ENCODE data around the gene DNAJC11. TPM values are rescaled to one million over a fixed set of nuclear protein-coding genes. Genes with fewer than 3 reads are reported as not detected.
A peak's percentile ranks its signal among the peaks of the same experiment; 100 is the strongest.
"Not testable (repeated sequence)": the region's sequence is repeated elsewhere in the genome, so short reads cannot be mapped to it uniquely, and the experiment has no call there.

The DNAJC11 gene, protein sequence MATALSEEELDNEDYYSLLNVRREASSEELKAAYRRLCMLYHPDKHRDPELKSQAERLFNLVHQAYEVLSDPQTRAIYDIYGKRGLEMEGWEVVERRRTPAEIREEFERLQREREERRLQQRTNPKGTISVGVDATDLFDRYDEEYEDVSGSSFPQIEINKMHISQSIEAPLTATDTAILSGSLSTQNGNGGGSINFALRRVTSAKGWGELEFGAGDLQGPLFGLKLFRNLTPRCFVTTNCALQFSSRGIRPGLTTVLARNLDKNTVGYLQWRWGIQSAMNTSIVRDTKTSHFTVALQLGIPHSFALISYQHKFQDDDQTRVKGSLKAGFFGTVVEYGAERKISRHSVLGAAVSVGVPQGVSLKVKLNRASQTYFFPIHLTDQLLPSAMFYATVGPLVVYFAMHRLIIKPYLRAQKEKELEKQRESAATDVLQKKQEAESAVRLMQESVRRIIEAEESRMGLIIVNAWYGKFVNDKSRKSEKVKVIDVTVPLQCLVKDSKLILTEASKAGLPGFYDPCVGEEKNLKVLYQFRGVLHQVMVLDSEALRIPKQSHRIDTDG
- total RNA-seq (2014; rRNA removed; shearing (Covaris generic)): 40.9 and 48.1 TPM in 2 replicates
- polyA plus RNA-seq (2015; cell fraction: cytosol; rRNA removed): 67.2 and 68.9 TPM in 2 replicates
- 81.4 and 86.8 TPM in 2 replicates for polyA plus RNA-seq (2015; cell fraction: nucleus; rRNA removed)

DNA sequence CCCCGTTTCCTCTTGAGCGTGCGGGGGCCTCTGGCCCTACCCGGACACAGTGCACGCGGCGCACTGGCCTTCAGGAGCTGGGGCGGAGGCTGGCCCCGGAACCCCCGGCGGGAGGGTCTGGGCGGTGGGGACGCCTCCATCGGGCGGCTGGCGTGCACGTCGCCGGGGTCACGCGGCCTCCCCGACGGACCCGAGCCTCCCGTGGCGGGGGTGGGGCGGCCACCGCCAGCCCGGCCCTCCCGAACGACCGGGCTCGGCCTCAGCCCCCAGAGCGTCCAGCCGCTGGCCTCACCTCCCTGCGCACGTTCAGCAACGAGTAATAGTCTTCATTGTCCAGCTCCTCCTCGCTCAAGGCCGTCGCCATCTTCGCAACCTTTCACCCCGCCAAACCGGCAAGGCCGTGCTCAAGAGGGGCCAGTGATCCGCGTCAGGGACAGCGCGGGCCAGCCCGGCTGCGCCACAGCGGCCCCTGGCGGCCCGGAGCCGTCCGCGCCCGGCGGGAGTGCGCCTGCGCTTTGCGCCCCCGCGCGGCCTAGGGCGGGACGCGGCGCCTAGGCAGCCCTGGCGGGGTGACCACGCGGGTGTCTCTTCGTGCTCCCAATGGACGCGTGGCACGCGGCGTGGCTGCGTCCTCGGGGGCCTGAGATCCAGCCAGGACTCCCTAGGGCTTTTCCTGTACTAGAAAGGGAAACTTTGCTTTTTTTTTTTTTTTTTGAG, at the start of gene DNAJC11:
DNAJC11 (minus strand) TSS at position 380 of the 717 bp plus-strand sequence; CDS start at position 364, 16 bp downstream.
- in situ Hi-C loops (cut with HindIII; ENCODE audit: low pct_unique_long_range_greater_than_20kb, low sequenced_read_pairs): no loop called here
- DNase-seq (ENCODE audit: low read depth, low spot score): peak; percentile 86

DNA sequence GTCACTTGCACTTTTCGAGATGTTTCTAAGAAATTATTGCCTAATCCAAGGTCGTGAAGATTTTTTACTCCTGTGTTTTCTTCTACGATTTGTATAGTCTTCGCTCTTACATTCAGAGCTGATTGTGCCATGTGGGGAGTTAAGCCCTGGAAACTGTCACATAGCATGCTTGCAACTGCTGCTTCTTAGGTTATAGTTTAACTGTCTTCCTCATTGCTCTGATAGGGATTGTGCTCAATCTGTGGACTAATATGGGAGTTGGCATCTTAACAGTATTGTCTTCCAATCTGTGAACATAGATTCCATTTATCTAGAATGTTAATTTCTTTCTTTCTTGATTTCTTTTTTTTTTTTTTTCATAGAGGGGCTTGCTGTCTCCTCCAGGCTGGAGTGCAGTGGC, 48.9 kb upstream of the DNAJC11 start:
- in situ Hi-C loops (cut with HindIII; ENCODE audit: low pct_unique_long_range_greater_than_20kb, low sequenced_read_pairs): no loop called here
- no peak for DNase-seq (ENCODE audit: low read depth, low spot score)

DNA sequence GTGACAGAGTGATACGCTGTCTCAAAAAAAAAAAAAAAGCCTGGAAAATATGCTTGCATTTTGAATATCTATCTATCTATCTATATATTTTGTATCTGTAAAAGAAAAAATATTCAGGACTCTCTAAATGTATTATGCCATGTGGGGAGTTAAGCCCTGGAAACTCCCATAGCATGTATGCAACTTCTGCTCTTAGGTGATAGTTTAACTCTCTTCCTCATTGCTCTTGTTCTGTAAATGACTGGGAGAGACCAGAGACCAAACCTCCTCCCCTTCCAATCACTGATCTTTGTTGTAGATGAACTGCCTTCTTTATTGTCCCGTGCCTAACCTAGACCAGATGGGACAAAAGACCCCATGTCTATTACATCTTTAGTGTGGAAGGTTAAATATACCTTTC, 46.1 kb upstream of the DNAJC11 start:
- in situ Hi-C loops (cut with HindIII; ENCODE audit: low pct_unique_long_range_greater_than_20kb, low sequenced_read_pairs): no loop called here
- no peak for DNase-seq (ENCODE audit: low read depth, low spot score)

GRCh38 chr1:6745073-6745472, 43.5 kb upstream of the DNAJC11 start:
- in situ Hi-C loops (cut with HindIII; ENCODE audit: low pct_unique_long_range_greater_than_20kb, low sequenced_read_pairs): no loop called here
- DNase-seq (ENCODE audit: low read depth, low spot score): no peak

DNA sequence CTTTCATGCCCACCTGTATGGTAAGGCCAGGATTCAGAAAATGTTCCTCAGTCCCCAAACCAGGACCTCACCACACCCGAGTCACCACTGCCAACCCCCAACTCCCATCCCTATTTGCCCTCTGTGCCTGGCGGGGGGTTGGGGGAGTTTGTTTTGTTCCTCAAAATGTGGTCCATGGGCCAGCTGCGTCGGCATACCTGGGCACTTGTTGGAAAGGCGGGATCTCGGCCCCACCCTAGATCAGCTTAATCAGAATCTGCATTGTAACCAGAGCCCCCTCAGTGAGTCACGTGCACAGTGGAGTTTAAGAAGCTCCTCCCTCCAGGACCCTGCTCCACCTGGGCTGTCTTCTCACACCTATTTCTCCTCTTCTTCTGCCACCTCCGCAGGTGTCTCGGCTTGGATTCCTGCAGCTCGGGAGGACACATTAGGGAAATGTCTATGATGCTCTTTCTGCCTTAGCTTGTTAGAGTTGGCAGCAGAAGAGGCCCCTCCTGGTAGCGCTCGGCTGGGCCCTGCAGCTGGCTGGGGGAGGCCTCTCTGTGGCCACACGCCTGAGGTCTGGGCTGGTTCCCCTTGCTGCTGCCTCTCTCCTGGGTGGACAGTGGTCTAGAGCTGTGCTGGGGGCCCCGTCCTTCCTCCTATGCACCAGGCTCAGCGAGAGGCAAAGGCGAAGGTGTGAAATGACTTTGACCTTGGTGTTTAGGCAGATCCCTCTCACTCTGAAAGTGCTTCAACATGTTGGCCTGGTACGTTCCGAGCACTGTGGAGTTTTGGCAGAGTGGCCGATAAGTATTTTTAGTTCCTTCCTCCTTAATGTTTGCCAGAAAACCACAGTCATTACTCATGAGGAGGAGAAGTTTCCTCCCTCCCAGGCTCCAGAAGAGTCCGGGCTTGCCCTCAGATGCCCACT, 41.8 kb upstream of the DNAJC11 start:
- in situ Hi-C loops (cut with HindIII; ENCODE audit: low pct_unique_long_range_greater_than_20kb, low sequenced_read_pairs): no loop called here
- DNase-seq (ENCODE audit: low read depth, low spot score): no peak

GRCh38 chr1:6742676-6743188, 41.1 kb upstream of the DNAJC11 start:
- DNase-seq (ENCODE audit: low read depth, low spot score); in situ Hi-C loops (cut with HindIII; ENCODE audit: low pct_unique_long_range_greater_than_20kb, low sequenced_read_pairs): not testable (repeated sequence)

DNA sequence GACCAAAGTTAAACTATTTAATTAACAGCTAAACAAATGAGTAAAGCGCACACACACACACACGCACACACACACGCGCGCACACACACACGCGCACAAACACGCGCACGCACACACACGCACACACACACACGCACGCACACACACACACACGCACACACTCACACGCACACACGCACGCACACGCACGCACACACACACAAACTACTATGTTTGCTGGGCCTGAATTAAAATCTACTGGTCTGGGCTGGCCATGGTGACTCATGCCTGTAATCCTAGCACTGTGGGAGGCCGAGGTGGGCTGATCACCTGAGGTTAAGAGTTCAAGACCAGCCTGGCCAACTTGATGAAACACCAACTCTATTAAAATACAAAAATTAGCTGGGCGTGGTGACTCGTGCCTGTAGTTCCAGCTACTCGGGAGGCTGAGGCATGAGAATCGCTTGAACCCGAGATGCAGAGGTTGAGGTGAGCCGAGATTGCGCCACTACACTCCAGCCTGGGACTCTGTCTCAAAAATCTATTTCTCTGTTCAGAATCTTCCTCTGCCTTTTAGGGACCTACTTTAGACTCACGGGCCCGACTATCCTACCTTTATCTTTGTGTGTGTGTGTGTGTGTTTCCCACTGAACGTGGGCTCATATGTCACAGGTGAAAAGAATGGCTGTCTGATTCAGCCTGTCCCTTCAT, 37.5 kb upstream of the DNAJC11 start:
- DNase-seq (ENCODE audit: low read depth, low spot score): no peak
- in situ Hi-C loops (cut with HindIII; ENCODE audit: low pct_unique_long_range_greater_than_20kb, low sequenced_read_pairs): no loop called here

DNA sequence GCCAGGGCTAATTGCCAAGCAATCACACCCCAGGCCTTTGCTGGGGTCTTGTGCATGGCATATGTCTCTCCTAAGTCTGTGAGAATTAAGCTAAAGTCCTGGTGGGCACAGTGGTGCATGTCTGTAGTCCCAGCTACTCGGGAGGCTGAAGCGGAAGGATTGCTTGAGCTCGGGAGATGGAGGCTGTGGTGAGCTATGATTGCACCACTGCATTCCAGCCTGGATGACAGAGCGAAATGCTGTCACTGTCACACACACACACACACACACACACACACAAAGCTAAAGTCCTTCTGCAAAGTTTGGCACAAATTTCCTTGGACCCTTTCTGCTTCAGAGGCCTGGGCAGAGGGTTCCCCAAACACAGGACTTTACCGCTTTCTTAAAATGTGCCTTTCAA, 31.3 kb upstream of the DNAJC11 start:
- no peak for DNase-seq (ENCODE audit: low read depth, low spot score)
- in situ Hi-C loops (cut with HindIII; ENCODE audit: low pct_unique_long_range_greater_than_20kb, low sequenced_read_pairs): no loop called here

- in situ Hi-C loops (cut with HindIII; ENCODE audit: low pct_unique_long_range_greater_than_20kb, low sequenced_read_pairs): no loop called here
- no peak for DNase-seq (ENCODE audit: low read depth, low spot score)
These were observed 30.3 kb upstream of the DNAJC11 start for GRCh38 chr1:6731905-6732304.

DNA sequence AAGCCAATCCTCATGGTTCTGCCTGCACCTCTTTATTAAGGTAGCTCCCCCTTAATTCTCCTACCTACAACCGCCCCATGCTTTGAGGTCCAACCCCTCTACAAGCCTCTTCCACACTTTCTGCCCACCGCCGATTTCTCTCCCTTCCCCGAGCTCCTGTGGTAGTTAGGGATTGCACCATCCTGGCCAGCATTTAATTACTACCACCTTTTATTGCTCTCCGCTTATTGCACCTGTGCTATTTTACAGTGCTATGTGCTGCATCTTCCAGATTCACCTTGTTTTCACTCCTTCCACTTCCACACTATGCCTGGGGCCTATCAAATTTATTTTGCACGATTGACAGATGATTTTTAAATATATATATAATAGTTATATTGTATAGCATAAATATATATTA, 29.3 kb upstream of the DNAJC11 start:
- in situ Hi-C loops (cut with HindIII; ENCODE audit: low pct_unique_long_range_greater_than_20kb, low sequenced_read_pairs): no loop called here
- DNase-seq (ENCODE audit: low read depth, low spot score): no peak

DNA sequence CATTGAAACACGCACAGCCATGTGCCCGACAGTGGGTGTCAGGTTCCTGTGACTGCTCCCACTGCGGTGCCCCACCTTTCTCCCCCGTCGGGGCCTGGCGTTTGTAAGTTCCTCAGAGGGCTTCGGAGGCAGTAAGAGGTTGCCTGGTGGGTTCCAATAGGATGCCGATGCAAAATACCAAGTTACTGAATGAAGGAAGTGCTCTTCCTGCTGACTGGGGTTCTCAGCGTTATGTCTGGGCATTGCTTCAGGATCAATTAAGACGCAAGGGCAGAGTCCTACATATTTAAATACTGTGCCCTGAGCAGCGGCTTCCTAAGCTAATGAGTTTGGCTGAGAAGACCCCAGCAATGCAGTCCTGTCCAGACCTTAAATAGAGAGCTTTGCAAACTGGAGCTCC, 28.9 kb upstream of the DNAJC11 start:
- no peak for DNase-seq (ENCODE audit: low read depth, low spot score)
- in situ Hi-C loops (cut with HindIII; ENCODE audit: low pct_unique_long_range_greater_than_20kb, low sequenced_read_pairs): no loop called here

DNA sequence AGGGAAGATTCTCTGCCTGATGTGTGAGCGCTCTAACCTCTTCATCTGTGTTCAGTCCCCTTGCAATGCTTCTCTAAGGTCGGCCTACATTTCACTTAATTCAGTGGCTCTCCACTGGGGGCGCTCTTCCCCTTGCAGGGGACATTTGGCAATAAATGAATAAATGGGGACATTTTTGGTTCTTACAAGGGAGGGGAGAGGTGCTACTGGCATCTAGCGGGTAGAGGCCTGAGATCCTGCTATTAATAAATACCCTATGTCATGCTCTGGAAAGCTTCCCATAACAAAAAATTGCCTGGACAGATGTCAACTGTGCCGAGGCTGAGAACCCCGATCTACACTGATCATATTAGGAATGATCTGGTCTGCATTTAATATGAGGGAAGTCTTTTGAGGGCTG, 25.9 kb upstream of the DNAJC11 start:
- peak; percentile 79 for DNase-seq (ENCODE audit: low read depth, low spot score)
- in situ Hi-C loops (cut with HindIII; ENCODE audit: low pct_unique_long_range_greater_than_20kb, low sequenced_read_pairs): no loop called here

GRCh38 chr1:6726253-6726652, 24.6 kb upstream of the DNAJC11 start:
- in situ Hi-C loops (cut with HindIII; ENCODE audit: low pct_unique_long_range_greater_than_20kb, low sequenced_read_pairs): no loop called here
- no peak for DNase-seq (ENCODE audit: low read depth, low spot score)

GRCh38 chr1:6724517-6725141, 23.0 kb upstream of the DNAJC11 start:
- in situ Hi-C loops (cut with HindIII; ENCODE audit: low pct_unique_long_range_greater_than_20kb, low sequenced_read_pairs): no loop called here
- no peak for DNase-seq (ENCODE audit: low read depth, low spot score)

DNA sequence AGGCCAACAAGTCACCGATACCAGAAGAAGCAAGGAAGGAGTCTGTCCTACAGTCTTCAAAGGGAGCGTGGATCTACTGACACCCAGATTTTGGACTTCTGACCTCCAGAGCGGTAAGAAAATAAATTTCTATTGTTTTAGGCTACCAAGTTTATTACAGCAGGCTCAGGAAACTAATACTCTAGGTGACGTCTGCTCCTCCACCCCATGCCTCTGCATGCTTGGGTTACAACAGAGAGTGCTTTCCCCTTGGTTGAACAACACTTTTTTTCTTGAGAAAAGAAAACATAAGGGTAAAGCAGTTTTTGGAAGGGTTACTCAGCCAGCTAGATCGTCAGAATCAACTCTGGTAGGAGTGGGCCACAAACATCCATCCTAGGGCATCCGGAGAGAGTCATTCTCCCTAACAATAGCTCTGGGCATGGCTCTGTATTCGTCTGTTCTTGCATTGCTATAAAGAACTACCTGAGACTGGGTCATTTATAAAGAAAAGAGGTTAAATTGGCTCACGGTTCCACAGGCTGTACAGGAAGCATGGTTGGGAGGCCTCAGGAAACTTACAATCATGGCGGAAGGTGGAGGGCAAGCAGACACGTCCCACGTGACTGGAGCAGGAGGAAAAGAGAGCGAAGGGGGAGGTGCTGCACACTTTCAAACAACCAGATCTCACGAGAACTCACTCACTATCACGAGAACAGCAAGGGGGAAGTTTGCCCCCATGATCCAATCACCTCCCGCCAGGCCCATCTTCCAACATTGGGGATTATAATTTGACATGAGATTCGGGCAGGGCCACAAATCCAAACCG, 22.2 kb upstream of the DNAJC11 start:
- in situ Hi-C loops (cut with HindIII; ENCODE audit: low pct_unique_long_range_greater_than_20kb, low sequenced_read_pairs): no loop called here
- no peak for DNase-seq (ENCODE audit: low read depth, low spot score)

DNA sequence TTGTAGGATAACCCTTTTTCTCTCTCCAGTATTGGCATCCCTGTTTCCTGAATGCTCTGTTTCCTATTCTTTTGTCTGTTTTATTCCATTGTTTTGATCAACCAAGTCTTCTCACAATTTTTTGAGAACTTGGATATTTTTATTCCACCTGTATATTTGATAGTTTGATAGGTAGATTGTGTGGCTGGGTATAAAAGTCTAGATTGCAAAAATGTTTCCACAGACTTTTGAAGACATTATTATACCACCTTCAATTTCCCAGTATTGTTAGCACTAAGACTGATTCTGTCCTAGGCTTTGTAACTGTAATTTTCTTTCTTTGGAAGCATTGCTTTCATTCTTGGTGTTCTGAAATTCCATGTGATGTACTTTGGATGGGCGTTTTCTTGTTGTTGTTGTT, 9.6 kb upstream of the DNAJC11 start:
- in situ Hi-C loops (cut with HindIII; ENCODE audit: low pct_unique_long_range_greater_than_20kb, low sequenced_read_pairs): no loop called here
- no peak for DNase-seq (ENCODE audit: low read depth, low spot score)
